Small intestine (tissue), 16 donors: ENCODE results near the gene TESK1. TPM values are rescaled to one million over a fixed set of nuclear protein-coding genes. Genes with fewer than 3 reads are reported as not detected.

ENCODE experiments used
- DNase-seq, 2 donors: peaks; one replicate each; pipeline versions ENCODE4 v3.0.0 to v3.0.0-alpha.2; 2013
- FAIRE-seq: peaks from 2 replicates; lab custom pipeline; 2012; peaks lifted over from hg19 to GRCh38; lab: Jason Lieb, UNC
- H3K27ac ChIP-seq, 3 donors: one replicate each; pipeline ENCODE4 v1.5.1; 2013; ENCODE audit warnings: low read length in 2 of 3, mild to moderate bottlenecking in 2 of 3, control low read depth in 1 of 3, inconsistent platforms in 1 of 3, low read depth in 1 of 3, moderate library complexity in 1 of 3
- H3K27me3 ChIP-seq, 3 donors: one replicate each; pipeline ENCODE4 v1.6.1; 2013; ENCODE audit warnings: low read length in 3 of 3, inconsistent platforms in 1 of 3; ENCODE audit not compliant: control insufficient read depth in 3 of 3, insufficient read depth in 3 of 3
- H3K36me3 ChIP-seq, 3 donors: one replicate each; pipeline ENCODE4 v1.6.1; 2013; ENCODE audit warnings: low read length in 3 of 3, inconsistent platforms in 1 of 3, low read depth in 1 of 3, mild to moderate bottlenecking in 1 of 3, moderate library complexity in 1 of 3; ENCODE audit not compliant: control insufficient read depth in 3 of 3, insufficient read depth in 2 of 3
- H3K4me1 ChIP-seq, 3 donors: one replicate each; pipeline ENCODE4 v1.6.1; 2013; ENCODE audit warnings: low read length in 2 of 3, inconsistent platforms in 1 of 3, low read depth in 1 of 3, mild to moderate bottlenecking in 1 of 3, moderate library complexity in 1 of 3; ENCODE audit not compliant: control insufficient read depth in 3 of 3, insufficient read depth in 2 of 3
- H3K4me3 ChIP-seq, 3 donors: one replicate each; pipeline ENCODE4 v1.5.1; 2013; ENCODE audit warnings: low read length in 3 of 3, control low read depth in 1 of 3, inconsistent platforms in 1 of 3, low read depth in 1 of 3, mild to moderate bottlenecking in 1 of 3, moderate library complexity in 1 of 3
- H3K9me3 ChIP-seq, 2 donors: one replicate each; pipeline ENCODE4 v1.6.1; 2013; ENCODE audit warnings: low read depth in 1 of 2, low read length in 1 of 2; ENCODE audit not compliant: control insufficient read depth in 2 of 2, insufficient read depth in 1 of 2
- WGBS, 3 donors: extraction: QIAGEN DNeasy Blood & Tissue Kit; methylation state at CpG; one replicate each; pipeline ENCODE4 v1.1.7; 2013; 5-methylcytosine and 5-hydroxymethylcytosine counted together
- long read RNA-seq, 10 donors: transcript quantifications; one replicate each; lab custom pipeline, GENCODE V29; 2026
- polyA plus RNA-seq, 4 donors: library from polyadenylated mRNA; stranded (reverse) in 3 of 4; unstranded in 1 of 4; fragments of 200-250 nt in 3 of 4; fragments of 120-200 nt in 1 of 4; gene quantifications; one replicate each; pipeline versions ENCODE4 v1.2.1 to v1.2.3, GENCODE V29; 2013
- donor health status: healthy with polysubstance abuse.
- donor health status: control.
- donor health status: control.
- donor health status: Bipolar disorder and iron deficiency.
- donor health status: healthy.

The TESK1 gene
- polyA plus RNA-seq = 10 to 100 TPM; 22.4 to 53.0 (median 43.1) TPM
- long read RNA-seq, donor 1, transcript TESK1-201 (10 exons, 2,421 nt) = major isoform, 12 of 54 reads
- long read RNA-seq, donor 1, partial matches to known transcripts = 39 of 54 reads
- long read RNA-seq, donor 1, other reads (novel, unspliced or antisense) = 0 of 54 reads
- long read RNA-seq, donor 2, transcript TESK1-201 (10 exons, 2,421 nt) = major isoform, 7 of 8 reads
- long read RNA-seq, donor 2, partial matches to known transcripts = 0 of 8 reads
- long read RNA-seq, donor 2, other reads (novel, unspliced or antisense) = 0 of 8 reads
- long read RNA-seq, donor 3, partial matches to known transcripts = 0 of 7 reads
- long read RNA-seq, donor 3, other reads (novel, unspliced or antisense) = 0 of 7 reads
- long read RNA-seq, donor 4 = 0 reads
- long read RNA-seq, donor 5, partial matches to known transcripts = 0 of 2 reads
- long read RNA-seq, donor 5, other reads (novel, unspliced or antisense) = 0 of 2 reads
- long read RNA-seq, donor 6, transcript TESK1-201 (10 exons, 2,421 nt) = major isoform, 5 of 7 reads
- long read RNA-seq, donor 6, partial matches to known transcripts = 0 of 7 reads
- long read RNA-seq, donor 6, other reads (novel, unspliced or antisense) = 0 of 7 reads
- long read RNA-seq, donor 7, transcript TESK1-201 (10 exons, 2,421 nt) = major isoform, 6 of 21 reads
- long read RNA-seq, donor 7, partial matches to known transcripts = 14 of 21 reads
- long read RNA-seq, donor 7, other reads (novel, unspliced or antisense) = 0 of 21 reads
- long read RNA-seq, donor 8 = 0 reads
- long read RNA-seq, donor 9, partial matches to known transcripts = 5 of 7 reads
- long read RNA-seq, donor 9, other reads (novel, unspliced or antisense) = 0 of 7 reads
- long read RNA-seq, donor 10, transcript TESK1-201 (10 exons, 2,421 nt) = major isoform, 5 of 30 reads
- long read RNA-seq, donor 10, partial matches to known transcripts = 21 of 30 reads
- long read RNA-seq, donor 10, other reads (novel, unspliced or antisense) = 0 of 30 reads

GRCh38 chr9:35604578-35605350 lies at the start of gene TESK1:
Gene TESK1 (plus strand): TSS chr9:35605262. CDS start chr9:35605620, 358 bp downstream.
- H3K4me1 ChIP-seq = peaks cover 0 to 15% (median 0%) of the 10 kb centered on the region in 3 donors
- H3K27ac ChIP-seq = peak within 1 kb of the TSS; percentile 91 to 95 (median 94)
- WGBS, 3 donors = 0% methylated on average over 18 to 55 of the region's 55 CpGs
- FAIRE-seq (no peak), DNase-seq (peak; percentile 83 to 91)
- peak within 1 kb of the TSS; percentile 85 to 88 (median 86) for H3K4me3 ChIP-seq
- no peaks in the 10 kb centered on the region for H3K27me3 ChIP-seq
- no peaks in the 10 kb centered on the region for H3K9me3 ChIP-seq
- peaks cover 0 to 30% (median 9%) of the 10 kb centered on the region in 3 donors for H3K36me3 ChIP-seq

DNA sequence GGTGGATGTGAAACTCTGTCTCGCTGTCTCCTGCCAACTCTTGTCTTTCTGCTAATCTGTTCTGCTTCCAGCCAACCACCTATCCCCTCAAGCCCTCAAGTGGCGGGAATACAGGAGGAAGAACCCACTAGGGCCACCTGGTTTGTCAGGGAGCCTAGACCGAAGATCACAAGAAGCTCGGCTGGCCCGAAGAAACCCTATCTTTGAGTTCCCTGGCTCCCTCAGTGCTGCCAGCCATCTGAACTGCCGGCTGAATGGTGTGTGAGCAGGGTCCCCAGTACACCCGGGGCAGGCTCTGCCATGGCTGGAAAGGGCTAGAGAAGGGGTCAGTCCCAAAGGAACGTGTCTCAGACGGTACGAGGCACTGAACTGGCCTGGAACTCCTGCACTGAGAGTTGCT lies 49.2 kb upstream of the TESK1 start:
- peak overlapping the region in 1 of 3 donors; percentile 70 for H3K27ac ChIP-seq
- no peak for DNase-seq

GRCh38 chr9:35556776-35557175 lies 48.3 kb upstream of the TESK1 start:
- Histone ChIP-seq H3K27ac (peak overlapping the region in 1 of 3 donors; percentile 76), H3K4me1 (peaks cover 0 to 22% (median 0%) of the 10 kb centered on the region in 3 donors), H3K36me3 (peaks cover 0 to 64% (median 0%) of the 10 kb centered on the region in 3 donors), H3K27me3 (no peaks in the 10 kb centered on the region), H3K9me3 (no peaks in the 10 kb centered on the region), H3K4me3 (no peak overlapping the region)
- no peak for FAIRE-seq
- 19 to 61% (median 36%) methylated on average over 3 of the region's 3 CpGs for WGBS, 3 donors
- peak; percentile 46 to 85 for DNase-seq

More for the DNA sequence above, 49.2 kb upstream of the TESK1 start:
- peaks cover 0 to 22% (median 0%) of the 10 kb centered on the region in 3 donors for H3K4me1 ChIP-seq
- 91 to 95% (median 92%) methylated on average over 10 of the region's 10 CpGs for WGBS, 3 donors
- no peak for FAIRE-seq
- H3K36me3 ChIP-seq = peaks cover 0 to 56% (median 0%) of the 10 kb centered on the region in 3 donors
- H3K9me3 ChIP-seq = no peaks in the 10 kb centered on the region
- H3K27me3 ChIP-seq = no peaks in the 10 kb centered on the region
- no peak overlapping the region for H3K4me3 ChIP-seq

DNA sequence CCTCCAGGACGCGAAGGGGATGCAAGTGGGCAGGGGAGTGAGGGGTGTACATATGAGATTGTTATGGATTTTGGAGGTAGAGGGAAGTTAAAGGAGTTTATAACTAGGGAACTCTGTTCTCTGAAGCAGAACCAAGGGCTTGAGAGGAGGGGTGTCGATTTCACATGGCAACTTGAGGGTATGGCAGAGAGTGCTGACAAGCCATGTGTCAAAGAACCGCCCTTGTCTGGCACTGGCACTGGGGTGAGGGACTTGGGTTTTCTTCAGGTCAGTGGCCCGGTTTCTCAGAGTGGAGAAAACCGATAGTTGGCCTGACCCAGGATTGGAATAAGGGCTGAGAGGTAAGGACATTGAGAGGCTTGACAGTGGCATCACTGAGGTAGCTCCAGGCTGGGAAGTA lies 47.7 kb upstream of the TESK1 start:
- Histone ChIP-seq H3K4me1 (peaks cover 0 to 22% (median 0%) of the 10 kb centered on the region in 3 donors), H3K27me3 (no peaks in the 10 kb centered on the region), H3K36me3 (peaks cover 0 to 66% (median 0%) of the 10 kb centered on the region in 3 donors), H3K4me3 (no peak overlapping the region), H3K27ac (peak overlapping the region in 1 of 3 donors; percentile 76), H3K9me3 (no peaks in the 10 kb centered on the region)
- WGBS, 3 donors = 93 to 95% (median 95%) methylated on average over 6 of the region's 6 CpGs
- DNase-seq (no peak), FAIRE-seq (no peak)

GRCh38 chr9:35558185-35558584 lies 46.9 kb upstream of the TESK1 start:
- H3K9me3 ChIP-seq = no peaks in the 10 kb centered on the region
- no peak for FAIRE-seq
- no peak overlapping the region for H3K27ac ChIP-seq
- H3K36me3 ChIP-seq = peaks cover 0 to 75% (median 0%) of the 10 kb centered on the region in 3 donors
- no peaks in the 10 kb centered on the region for H3K27me3 ChIP-seq
- DNase-seq = no peak
- WGBS, 3 donors = 91 to 95% (median 94%) methylated on average over 11 of the region's 11 CpGs
- H3K4me1 ChIP-seq = peaks cover 0 to 22% (median 0%) of the 10 kb centered on the region in 3 donors
- H3K4me3 ChIP-seq = no peak overlapping the region

DNA sequence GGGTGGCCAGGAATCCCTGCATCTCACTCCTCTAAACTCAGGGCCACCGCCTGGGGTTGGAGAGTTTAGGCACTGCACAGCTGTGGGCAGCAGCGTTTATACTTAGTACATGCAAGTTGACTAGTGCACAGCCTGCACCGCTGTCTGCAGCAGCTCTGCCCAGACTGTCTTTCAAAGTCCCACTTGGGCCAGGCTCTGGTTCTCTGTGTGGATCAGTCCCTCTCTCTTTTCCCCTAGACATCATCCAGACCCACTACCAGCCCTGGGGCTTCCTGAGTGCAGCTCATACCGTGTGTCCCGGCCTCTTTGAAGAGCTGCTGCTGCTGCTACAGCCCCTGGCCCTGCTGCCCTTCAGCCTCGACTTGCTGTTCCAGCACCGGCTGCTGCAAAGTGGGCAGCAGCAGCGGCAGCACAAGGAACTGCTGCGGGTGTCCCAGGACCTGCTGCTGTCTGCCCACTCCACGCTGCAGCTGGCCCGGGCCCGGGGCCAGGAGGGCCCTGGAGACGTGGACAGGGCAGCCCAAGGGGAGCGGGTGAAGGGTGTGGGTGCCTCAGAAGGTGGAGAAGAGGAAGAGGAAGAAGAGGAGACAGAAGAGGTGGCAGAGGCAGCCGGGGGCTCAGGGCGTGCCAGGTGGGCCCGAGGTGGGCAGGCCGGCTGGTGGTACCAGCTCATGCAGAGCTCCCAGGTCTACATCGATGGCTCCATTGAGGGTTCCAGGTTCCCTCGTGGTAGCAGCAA lies 45.1 kb upstream of the TESK1 start:
- H3K4me1 ChIP-seq = peaks cover 0 to 19% (median 0%) of the 10 kb centered on the region in 3 donors
- no peak overlapping the region for H3K4me3 ChIP-seq
- H3K9me3 ChIP-seq = no peaks in the 10 kb centered on the region
- FAIRE-seq (no peak), DNase-seq (no peak)
- H3K27me3 ChIP-seq = no peaks in the 10 kb centered on the region
- WGBS, 3 donors = 87 to 89% (median 88%) methylated on average over 20 of the region's 20 CpGs
- H3K36me3 ChIP-seq = peaks cover 0 to 73% (median 0%) of the 10 kb centered on the region in 3 donors
- H3K27ac ChIP-seq = no peak overlapping the region

- Histone ChIP-seq H3K27me3 (no peaks in the 10 kb centered on the region), H3K36me3 (peaks cover 0 to 65% (median 0%) of the 10 kb centered on the region in 3 donors), H3K4me3 (no peak overlapping the region), H3K27ac (no peak overlapping the region), H3K4me1 (peaks cover 0 to 19% (median 0%) of the 10 kb centered on the region in 3 donors), H3K9me3 (no peaks in the 10 kb centered on the region)
- WGBS, 3 donors = 86 to 91% (median 89%) methylated on average over 23 to 24 of the region's 24 CpGs
- no peak for DNase-seq
- no peak for FAIRE-seq
Measured at GRCh38 chr9:35560625-35561337, 44.3 kb upstream of the TESK1 start.
